NCI-H526 (cell line): ENCODE measurements around the gene GPR42.
"Not testable (repeated sequence)": the region's sequence is repeated elsewhere in the genome, so short reads cannot be mapped to it uniquely, and the experiment has no call there.

Experiments
- DNase-seq, 2 experiments: peaks; one replicate each; lab custom pipeline; 2025; lab: John Stamatoyannopoulos, UW

Gene GPR42

GRCh38 chr19:35363711-35364425, 7.0 kb upstream of the GPR42 start:
- no peak for DNase-seq

DNA sequence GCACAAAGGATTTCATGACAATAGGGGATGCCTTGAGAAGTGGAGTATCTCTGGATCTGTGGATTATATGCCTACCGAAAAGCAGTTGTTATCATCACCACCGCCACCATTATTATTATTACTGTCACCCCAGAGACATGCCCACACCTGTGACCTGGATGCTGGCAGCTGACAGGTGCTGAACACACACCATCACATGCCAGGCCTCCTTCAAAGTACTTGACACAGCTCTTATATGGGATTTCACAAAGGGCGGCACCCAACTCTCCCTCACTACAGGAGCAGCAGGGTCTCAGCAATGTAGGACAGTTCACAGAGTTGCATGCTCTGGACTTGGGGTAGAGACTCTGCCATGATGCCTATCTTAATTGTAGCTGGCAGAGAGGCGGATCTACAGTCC, 5.6 kb upstream of the GPR42 start:
- DNase-seq, result no peak

- no peak for DNase-seq
Observed at GRCh38 chr19:35368378-35368777, 2.5 kb upstream of the GPR42 start.

GRCh38 chr19:35369522-35369921, 1.3 kb upstream of the GPR42 start:
- DNase-seq, result no peak

- DNase-seq, result no peak
Observed at GRCh38 chr19:35373492-35373891, 2.6 kb downstream of the GPR42 start.

- DNase-seq, result not testable (repeated sequence)
Observed at GRCh38 chr19:35374031-35374430, 3.2 kb downstream of the GPR42 start.

DNA sequence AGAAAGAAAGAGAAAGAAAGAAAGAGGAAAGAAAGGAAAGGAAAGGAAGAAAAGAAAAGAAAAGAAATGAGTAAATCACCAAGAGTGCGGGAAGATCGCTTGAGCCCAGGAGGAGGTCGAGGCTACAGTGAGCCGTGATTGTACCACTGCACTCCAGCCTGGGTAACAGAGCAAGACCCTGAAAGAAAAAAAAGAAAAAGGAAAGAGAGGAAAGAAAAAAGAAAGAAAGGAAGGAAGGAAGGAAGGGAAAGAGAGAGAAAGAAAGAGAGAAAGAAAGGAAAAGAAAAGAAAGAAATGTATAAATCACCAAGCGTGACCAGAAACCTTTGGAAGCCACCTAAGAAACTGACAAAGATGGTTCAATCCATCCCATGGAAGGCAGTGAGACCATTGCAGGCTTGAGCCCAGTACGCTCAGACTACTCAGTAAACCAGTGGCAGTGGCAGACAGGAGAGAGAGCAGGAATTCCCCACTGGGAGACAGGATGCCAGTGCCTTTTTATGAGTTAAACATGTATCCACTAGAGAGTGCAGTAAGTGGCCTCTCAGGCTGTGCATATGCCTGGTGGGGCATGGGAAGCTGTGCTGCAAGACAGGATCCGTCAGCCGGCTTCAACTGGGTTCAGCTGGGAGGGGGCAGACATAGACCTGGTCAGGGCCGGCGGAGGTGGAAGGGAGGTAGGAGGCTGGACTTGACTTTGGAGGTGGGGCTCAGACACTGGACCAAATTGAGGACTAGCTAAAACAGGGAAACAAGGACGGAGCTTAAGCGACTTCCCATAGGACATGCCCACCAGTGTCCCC, 4.8 kb downstream of the GPR42 start:
- DNase-seq, result peak in 1 of 2 experiments; percentile 35

GRCh38 chr19:35377656-35378055, 6.8 kb downstream of the GPR42 start:
- DNase-seq, result no peak

DNA sequence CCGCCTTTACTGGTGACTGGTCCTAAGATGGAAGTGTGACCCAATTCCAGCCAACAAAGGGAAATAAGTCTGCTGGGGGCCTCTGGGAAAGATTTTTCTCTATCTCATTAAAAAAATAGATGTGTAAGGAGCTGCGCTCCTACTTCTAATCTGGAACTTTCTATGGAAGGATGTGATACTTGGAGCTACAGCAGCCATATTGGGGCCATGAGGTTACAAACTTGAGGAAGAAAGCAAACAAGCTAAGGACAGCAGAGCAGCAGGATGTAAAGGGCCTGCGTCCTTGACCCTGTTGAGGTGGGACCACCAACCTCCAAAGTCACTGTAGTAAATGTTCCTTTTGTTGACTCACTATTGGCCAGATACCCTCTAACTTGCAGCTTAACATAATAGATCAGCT, 7.5 kb downstream of the GPR42 start:
- no peak for DNase-seq

GRCh38 chr19:35379545-35379944, 8.7 kb downstream of the GPR42 start:
- not testable (repeated sequence) for DNase-seq

DNA sequence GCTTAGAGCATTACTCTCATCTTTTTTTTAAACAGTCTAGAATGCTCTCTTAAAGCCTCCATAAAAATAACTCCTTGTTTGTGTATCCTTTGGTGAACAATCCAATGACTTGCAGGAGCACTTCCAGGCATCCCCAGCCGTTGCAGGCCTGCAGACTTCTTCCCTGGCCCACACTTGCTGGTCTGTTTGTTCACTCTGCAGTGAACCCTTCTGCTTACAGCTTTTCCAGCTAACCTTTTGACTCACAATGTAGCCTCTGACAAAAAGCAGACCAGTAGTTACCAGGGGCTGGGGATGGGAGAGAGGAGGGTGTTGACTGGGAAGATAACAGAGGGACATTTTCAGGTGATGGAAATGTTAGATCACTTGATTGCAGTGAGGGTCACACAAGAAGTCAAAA, 9.1 kb downstream of the GPR42 start:
- DNase-seq, result no peak

DNA sequence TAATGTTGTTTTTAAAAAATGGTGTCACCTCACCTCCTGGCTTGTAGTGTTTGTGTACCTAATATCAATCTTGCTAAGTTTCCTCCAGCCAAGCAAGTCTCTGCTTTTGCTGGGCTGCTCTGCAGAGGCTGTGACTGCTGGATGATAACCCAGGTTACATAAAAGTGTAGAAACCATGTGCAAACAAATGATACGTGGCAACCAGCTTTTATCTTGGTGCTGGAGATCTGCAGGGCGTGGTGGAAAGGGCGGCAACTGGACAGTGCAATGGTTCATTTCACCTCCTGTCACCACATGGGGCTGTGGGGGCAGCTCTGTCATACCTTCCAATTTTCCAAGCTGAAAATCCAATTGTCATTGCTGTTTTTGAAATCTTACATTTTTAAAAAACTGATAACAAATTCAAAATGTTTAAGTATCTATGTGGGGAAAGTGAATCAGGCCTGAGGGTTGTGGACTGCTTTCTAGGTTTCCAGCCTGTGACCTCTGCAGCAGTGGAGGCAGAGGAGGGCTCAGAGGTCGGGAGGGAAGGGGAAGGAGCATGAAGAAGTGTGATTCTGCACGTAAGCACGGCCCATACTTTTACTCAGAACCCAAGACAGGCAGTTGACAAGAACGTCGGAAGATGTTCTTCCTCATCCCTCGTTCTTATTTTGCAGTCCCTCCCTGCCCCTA, 9.7 kb downstream of the GPR42 start:
- DNase-seq, result no peak

GRCh38 chr19:35381318-35381717, 10.4 kb downstream of the GPR42 start:
- no peak for DNase-seq

GRCh38 chr19:35381926-35382325, 11.1 kb downstream of the GPR42 start:
- no peak for DNase-seq

GRCh38 chr19:35383536-35383935, 12.7 kb downstream of the GPR42 start:
- no peak for DNase-seq

DNA sequence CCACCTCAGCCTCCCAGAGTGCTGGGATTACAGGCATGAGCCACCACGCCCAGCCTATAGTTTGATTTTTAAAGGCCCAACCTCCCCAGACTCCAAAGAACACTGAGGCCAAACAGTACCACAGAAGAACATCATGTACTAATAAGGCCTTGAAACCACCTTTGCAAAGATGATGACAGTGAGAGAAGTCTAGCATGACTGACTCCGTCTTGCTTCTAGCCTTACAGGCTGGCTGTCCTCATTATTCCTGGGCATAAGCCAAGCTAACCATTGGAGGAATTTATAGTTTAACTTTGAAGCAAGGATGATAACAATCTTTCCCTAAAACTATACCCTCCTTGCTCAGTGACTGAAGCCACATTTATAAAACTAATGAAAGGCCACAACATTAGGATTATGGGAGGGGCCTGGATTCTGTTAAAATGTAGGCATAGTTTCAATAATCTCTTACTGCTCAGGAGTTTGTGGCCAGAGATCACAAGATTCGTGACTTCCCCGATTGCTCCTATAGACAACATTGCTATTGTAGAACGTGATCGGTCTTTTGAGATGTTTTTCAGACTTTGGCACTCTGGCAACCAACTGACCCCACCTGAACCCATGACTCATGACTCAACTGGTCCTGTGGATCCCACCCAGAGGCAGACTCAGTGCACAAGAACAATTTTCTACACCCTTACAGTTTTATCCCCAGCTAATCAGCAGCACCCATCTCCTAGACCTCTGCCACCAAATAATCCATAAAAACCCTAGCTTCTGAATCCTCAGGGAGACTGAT, 17.6 kb downstream of the GPR42 start:
- no peak for DNase-seq

DNA sequence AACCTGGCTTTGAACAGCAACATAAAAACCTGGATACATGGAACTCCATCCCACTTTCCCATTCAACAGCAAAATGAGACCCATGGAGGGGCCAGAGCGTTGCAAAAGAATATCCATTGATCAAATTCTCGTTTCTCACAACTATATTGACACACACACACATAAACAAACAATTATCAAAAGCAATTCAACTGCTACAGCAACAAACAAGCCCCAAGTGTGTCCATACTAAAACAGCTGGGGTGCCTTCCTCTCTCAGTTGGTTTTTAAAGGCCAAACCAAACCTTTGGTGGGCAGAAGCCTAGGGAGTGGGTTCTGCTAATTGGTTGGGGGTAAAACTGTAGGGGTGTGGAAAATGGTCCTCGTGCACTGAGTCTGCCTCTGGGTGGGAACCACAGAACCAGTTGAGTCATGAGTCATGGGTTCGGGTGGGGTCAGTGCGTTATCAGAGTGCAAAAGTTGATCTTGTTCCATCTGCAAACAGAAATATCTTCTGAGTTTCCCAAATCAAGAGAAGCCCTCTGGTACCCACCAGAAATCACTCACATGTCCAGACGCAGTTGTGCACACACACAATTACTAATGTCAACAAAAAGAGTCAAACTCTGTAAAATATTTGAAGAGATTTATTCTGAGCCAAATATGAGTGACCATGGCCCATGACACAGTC, 18.5 kb downstream of the GPR42 start:
- DNase-seq, result no peak

DNA sequence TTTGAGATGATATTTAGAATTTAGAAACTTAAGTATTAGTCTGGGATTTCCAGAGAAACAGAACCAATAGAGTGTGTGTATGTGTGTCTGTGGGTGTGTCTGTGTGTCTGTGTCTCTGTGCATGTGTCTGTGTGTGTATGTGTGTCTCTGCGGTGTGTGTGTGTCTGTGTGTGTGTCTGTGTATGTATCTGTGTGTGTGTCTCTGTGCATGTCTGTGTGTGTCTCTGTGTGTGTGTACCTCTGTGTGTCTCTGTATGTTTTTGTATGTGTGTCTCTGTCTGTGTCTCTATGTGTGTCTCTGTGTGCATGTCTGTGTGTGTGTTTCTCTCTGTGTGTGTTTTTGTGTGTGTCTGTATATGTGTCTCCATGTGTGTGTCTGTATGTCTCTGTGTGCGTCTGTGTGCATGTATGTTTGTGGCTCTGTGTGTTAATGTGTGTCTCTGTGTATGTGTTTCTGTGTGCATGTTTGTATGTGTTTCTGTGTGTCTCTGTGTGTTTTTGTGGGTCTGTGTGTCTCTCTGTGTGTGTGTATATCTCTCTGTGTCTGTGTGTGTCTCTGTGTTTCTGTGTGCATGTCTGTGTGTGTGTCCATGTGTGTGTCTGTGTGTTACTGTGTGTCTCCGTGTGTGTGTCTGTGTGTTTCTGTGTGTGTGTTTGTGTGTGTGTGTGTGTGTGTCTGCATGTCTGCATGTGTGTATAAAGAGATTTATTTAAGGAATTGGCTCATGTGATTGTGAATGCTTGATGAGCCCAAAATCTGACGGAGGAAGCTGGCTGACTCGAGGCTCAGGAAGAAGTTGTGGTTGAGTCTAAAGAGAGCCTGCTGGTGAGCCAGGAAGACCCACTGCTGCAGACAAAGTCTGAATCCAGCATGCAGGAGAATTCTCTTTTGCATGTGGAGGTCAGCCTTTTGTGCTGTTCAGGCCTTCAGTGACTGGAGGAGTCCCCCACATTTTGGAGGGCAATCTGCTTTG, 22.2 kb downstream of the GPR42 start:
- DNase-seq, result no peak

GRCh38 chr19:35395382-35396199, 24.7 kb downstream of the GPR42 start:
- DNase-seq, result peak; percentile 50 to 79
